Spleen (tissue), 11 donors: ENCODE measurements around the gene LRRC4C. TPM values are rescaled to one million over a fixed set of nuclear protein-coding genes. Genes with fewer than 3 reads are reported as not detected.

ENCODE experiments used
- DNase-seq: peaks from one replicate; pipeline ENCODE4 v3.0.0-alpha.2; 2020
- H3K27ac ChIP-seq, 8 donors: fragments of 200-600 bp; sonication (generic) in 7 of 8; 1 replicate in 4 of 8; 2 replicates in 4 of 8; pipeline versions ENCODE4 v1.5.0 to v1.8.0; 2016 to 2021; ENCODE audit warnings: inconsistent platforms in 4 of 8, mild to moderate bottlenecking in 4 of 8, moderate library complexity in 1 of 8
- H3K27me3 ChIP-seq, 7 donors: fragments of 200-600 bp; sonication (generic) in 6 of 7; replicated peaks in 1 of 7; 1 replicate in 4 of 7; 2 replicates in 3 of 7; pipeline versions ENCODE4 v1.5.0 to v1.8.0; 2016 to 2021; ENCODE audit warnings: inconsistent platforms in 3 of 7, mild to moderate bottlenecking in 1 of 7
- H3K36me3 ChIP-seq, 6 donors: fragments of 200-600 bp; sonication (generic) in 5 of 6; 1 replicate in 4 of 6; 2 replicates in 2 of 6; pipeline versions ENCODE4 v1.5.0 to v1.8.0; 2016 to 2021; ENCODE audit warnings: inconsistent platforms in 2 of 6
- H3K4me1 ChIP-seq, 6 donors: fragments of 200-600 bp; sonication (generic) in 5 of 6; 1 replicate in 3 of 6; 2 replicates in 3 of 6; pipeline versions ENCODE4 v1.5.0 to v1.8.0; 2016 to 2021; ENCODE audit warnings: inconsistent platforms in 3 of 6
- H3K4me3 ChIP-seq, 8 donors: fragments of 200-600 bp; sonication (generic) in 7 of 8; 1 replicate in 4 of 8; 2 replicates in 4 of 8; pipeline versions ENCODE4 v1.5.0 to v1.8.0; 2016 to 2021; ENCODE audit warnings: inconsistent platforms in 4 of 8, mild to moderate bottlenecking in 4 of 8, moderate library complexity in 2 of 8
- H3K9me3 ChIP-seq, 8 donors: fragments of 200-600 bp; sonication (generic) in 7 of 8; 1 replicate in 4 of 8; 2 replicates in 4 of 8; pipeline versions ENCODE4 v1.5.0 to v1.8.0; 2016 to 2021; ENCODE audit warnings: inconsistent platforms in 4 of 8
- CTCF ChIP-seq, 11 experiments: fragments of 200-600 bp in 7 of 11; fragments of 450-650 bp in 4 of 11; sonication (generic) in 4 of 11; IDR thresholded peaks in 8 of 11; conservative IDR thresholded peaks in 3 of 11; 1 replicate in 7 of 11; 2 replicates in 4 of 11; pipeline versions ENCODE4 v1.4.0 to v1.8.0; 2016 to 2021; ENCODE audit warnings: antibody characterized with exemption in 11 of 11, inconsistent platforms in 4 of 11, mild to moderate bottlenecking in 1 of 11
- POLR2A ChIP-seq, 3 donors: fragments of 450-650 bp; IDR thresholded peaks; one replicate each; pipeline ENCODE4 v1.5.1; 2017; ENCODE audit warnings: antibody characterized with exemption in 3 of 3, mild to moderate bottlenecking in 1 of 3
- POLR2AphosphoS5 ChIP-seq, 3 donors: sonication (generic); formaldehyde crosslinking; IDR thresholded peaks; one replicate each; pipeline ENCODE4 v1.5.1; 2017; ENCODE audit warnings: antibody characterized with exemption in 3 of 3
- WGBS, 5 donors: extraction: QIAGEN DNeasy Blood & Tissue Kit in 3 of 5; methylation state at CpG; one replicate each; pipeline versions ENCODE4 v1.1.5 to v1.1.7; 2013 to 2018; 5-methylcytosine and 5-hydroxymethylcytosine counted together
- intact Hi-C: fragments of 100-400 bp; cut with DNase I; formaldehyde crosslinking; loops from one replicate; pipeline ENCODE4 v1.15.0; 2023; ENCODE audit warnings: low total_unique reads
- polyA plus RNA-seq, 3 donors: library from polyadenylated mRNA; stranded (reverse); fragments of 200-250 nt; gene quantifications; one replicate each; pipeline ENCODE4 v1.2.1, GENCODE V29; 2013
- total RNA-seq, 7 donors: library from RNA; depleted of rRNA in 3 of 7; stranded (reverse); fragments of >200 nt in 3 of 7; fragmentation: NEBNext Ultra II Directional in 4 of 7; extraction: Animal tissue kit (Norgen Biotek cat#: 25700) in 4 of 7; gene quantifications; one replicate each; pipeline versions ENCODE4 v1.1.0 to v1.2.1, GENCODE V29; 2016 to 2021
- donor health status: healthy with polysubstance abuse.
- donor health status: DM: no; HTN: no; CAD: no; lungs with moderate emphysema.
- donor health status: DM: no; HTN: no; CAD: no.
- donor health status: Bipolar disorder and iron deficiency.
- donor health status: healthy.
- donor health status: DM: no; HTN: no; CAD: no.
- donor health status: DM: yes; HTN: yes; CAD: no.

LRRC4C gene
- total and polyA plus RNA-seq, 10 donors: 0.15 to 8.9 (median 1.9) TPM

- intact Hi-C loops: no loop called here
- Histone ChIP-seq H3K4me3 (no peak overlapping the region), H3K27me3 (no peaks in the 10 kb centered on the region), H3K27ac (no peak overlapping the region), H3K4me1 (no peaks in the 10 kb centered on the region), H3K36me3 (no peaks in the 10 kb centered on the region), H3K9me3 (no peaks in the 10 kb centered on the region)
- TF ChIP-seq POLR2A (IDR thresholded peaks at IDR 0.05): no peak
- no peak for TF ChIP-seq CTCF (IDR thresholded peaks at IDR 0.05 in 8 of 11, conservative IDR thresholded peaks at IDR 0.05 in 3 of 11)
- TF ChIP-seq POLR2AphosphoS5 (IDR thresholded peaks at IDR 0.05): no peak
- no peak for DNase-seq
- 86 to 94% (median 91%) methylated on average over 3 of the region's 3 CpGs for WGBS, 5 donors
Observed at GRCh38 chr11:40376331-40376730, 1083.1 kb downstream of the LRRC4C start.

DNA sequence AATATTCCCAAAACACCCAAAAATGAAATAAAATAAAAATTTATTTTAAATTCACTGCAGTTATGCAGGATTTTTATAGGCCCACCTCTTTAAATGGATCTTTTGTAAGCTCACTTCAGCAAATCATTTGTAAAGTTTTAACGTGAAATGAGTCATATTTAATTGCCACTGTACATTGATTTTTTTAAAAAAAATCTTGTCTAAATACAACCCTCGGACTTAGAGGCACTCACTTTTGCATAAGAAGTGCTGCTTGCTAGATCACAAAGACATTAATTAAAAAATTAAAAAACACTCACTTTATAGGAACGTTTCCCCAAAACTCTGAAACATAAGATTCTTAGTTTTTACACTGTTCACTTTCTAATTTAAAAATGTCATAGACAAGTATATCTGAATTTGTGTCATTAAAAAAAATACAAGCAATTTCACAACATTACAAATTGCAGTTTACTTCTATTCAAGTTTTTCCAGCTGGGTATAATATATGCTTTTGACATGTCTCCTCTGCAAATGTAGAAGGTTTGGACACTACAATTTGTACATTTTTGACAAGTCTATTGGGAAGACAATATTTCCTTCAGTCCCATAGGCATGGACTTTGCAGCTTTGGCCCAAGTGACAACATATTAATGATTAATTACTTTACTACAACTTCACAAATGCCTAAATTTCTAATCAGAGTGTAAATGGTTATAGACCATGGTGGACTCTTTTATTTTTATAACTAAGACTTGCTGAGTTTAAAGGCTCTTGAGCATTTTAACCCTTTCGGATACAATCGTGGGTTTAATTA lies 1088.4 kb downstream of the LRRC4C start:
- H3K9me3 ChIP-seq: peaks cover 0 to 9% (median 0%) of the 10 kb centered on the region in 8 donors
- H3K4me3 ChIP-seq: no peak overlapping the region
- H3K4me1 ChIP-seq: no peaks in the 10 kb centered on the region
- no peak for DNase-seq
- intact Hi-C loops: no loop called here
- no peaks in the 10 kb centered on the region for H3K36me3 ChIP-seq
- H3K27ac ChIP-seq: no peak overlapping the region
- WGBS, 5 donors: 72 to 86% (median 81%) methylated on average over 5 of the region's 5 CpGs
- TF ChIP-seq CTCF (IDR thresholded peaks at IDR 0.05 in 8 of 11, conservative IDR thresholded peaks at IDR 0.05 in 3 of 11): no peak
- H3K27me3 ChIP-seq: no peaks in the 10 kb centered on the region

DNA sequence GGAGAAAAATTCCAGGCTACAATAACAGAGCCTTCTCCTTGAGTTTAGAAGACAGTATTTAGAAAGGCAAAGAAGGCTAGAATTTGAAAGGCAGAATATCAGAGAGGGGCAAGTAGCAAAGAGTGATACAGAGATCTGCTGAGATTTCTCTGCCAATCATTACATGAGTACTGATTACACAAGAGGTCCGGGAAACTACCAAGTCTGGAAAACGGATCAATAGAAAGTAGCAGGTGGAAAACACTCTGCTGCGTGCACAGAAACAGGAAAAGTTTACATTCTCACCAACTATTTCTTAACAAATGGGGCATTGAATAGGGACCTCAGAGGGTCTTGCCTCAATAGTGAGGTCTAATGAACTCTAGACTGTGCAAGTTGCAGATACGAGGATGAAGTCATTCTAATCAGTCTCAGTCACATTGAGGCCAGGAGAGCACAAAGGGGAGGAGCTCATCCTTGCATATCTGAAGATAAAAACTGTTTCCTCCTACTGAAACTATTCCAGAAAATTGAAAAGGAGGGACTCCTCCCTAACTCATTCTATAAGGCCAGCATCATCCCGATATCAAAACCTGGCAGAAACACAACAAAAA lies 1099.2 kb downstream of the LRRC4C start:
- DNase-seq: no peak

More for the DNA sequence above, 1099.2 kb downstream of the LRRC4C start:
- Histone ChIP-seq H3K9me3 (peaks cover 0 to 29% (median 10%) of the 10 kb centered on the region in 8 donors), H3K4me1 (no peaks in the 10 kb centered on the region), H3K4me3 (no peak overlapping the region), H3K36me3 (no peaks in the 10 kb centered on the region), H3K27ac (no peak overlapping the region), H3K27me3 (no peaks in the 10 kb centered on the region)
- TF ChIP-seq CTCF (IDR thresholded peaks at IDR 0.05 in 8 of 11, conservative IDR thresholded peaks at IDR 0.05 in 3 of 11) (no peak), POLR2A (IDR thresholded peaks at IDR 0.05) (no peak), POLR2AphosphoS5 (IDR thresholded peaks at IDR 0.05) (no peak)
- 75 to 88% (median 79%) methylated on average over 5 of the region's 5 CpGs for WGBS, 5 donors
- intact Hi-C loops: no loop called here
